Measurements from ENCODE around the gene SLITRK1. TPM values are rescaled to one million over a fixed set of nuclear protein-coding genes. Genes with fewer than 3 reads are reported as not detected.

Gene SLITRK1, protein sequence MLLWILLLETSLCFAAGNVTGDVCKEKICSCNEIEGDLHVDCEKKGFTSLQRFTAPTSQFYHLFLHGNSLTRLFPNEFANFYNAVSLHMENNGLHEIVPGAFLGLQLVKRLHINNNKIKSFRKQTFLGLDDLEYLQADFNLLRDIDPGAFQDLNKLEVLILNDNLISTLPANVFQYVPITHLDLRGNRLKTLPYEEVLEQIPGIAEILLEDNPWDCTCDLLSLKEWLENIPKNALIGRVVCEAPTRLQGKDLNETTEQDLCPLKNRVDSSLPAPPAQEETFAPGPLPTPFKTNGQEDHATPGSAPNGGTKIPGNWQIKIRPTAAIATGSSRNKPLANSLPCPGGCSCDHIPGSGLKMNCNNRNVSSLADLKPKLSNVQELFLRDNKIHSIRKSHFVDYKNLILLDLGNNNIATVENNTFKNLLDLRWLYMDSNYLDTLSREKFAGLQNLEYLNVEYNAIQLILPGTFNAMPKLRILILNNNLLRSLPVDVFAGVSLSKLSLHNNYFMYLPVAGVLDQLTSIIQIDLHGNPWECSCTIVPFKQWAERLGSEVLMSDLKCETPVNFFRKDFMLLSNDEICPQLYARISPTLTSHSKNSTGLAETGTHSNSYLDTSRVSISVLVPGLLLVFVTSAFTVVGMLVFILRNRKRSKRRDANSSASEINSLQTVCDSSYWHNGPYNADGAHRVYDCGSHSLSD
- not detected in 2 replicates for total RNA-seq

DNA sequence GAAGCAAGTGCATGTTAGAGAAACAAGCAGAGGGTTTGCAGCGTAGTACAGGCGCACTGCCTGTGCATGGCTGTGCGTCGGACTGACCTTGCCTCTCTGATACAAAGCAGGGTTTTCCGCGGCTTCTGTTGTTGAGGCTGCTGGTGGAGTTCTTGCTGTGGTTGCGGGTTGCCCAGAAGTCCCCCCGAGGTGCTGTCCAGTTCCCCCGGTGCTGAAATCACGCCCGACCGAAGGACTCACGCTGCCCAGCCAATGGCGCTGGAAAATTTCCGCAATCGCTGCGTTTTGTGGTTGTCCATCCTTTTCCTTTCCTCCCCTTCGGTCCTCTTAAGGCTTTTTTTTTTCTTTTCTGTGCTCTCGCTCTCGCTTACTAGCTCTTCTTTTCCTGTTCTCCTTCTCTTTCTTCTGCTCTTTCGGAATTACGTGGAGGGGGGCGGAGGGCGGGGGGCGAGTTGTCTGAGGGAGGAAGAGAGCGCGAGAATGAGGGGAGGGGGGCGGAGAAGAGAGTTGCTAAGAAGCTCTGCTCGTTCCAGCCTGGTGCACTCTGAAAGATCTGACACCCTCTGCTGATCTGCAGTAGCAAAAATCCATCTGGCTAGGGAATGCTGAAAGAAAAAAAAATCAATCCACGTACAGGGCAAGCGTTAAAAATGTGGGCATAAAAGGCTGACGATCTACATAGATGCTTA, at the start of gene SLITRK1:
Gene SLITRK1, minus strand, starts transcription at position 558 of the 689 bp plus-strand sequence. CDS start 967 bp downstream, outside the sequence.

